GM19468 (cell line): ENCODE data around the gene DTX3L.

Experiments used
- ATAC-seq: cut with Tn5 transposase; IDR thresholded peaks from one replicate; pipeline ENCODE4 v1.9.1; 2021; ENCODE audit warnings: mild to moderate bottlenecking, moderate library complexity, moderate number of reproducible peaks; ENCODE audit not compliant: unreplicated experiment; ENCODE audit errors: extremely low read depth

DTX3L gene

DNA sequence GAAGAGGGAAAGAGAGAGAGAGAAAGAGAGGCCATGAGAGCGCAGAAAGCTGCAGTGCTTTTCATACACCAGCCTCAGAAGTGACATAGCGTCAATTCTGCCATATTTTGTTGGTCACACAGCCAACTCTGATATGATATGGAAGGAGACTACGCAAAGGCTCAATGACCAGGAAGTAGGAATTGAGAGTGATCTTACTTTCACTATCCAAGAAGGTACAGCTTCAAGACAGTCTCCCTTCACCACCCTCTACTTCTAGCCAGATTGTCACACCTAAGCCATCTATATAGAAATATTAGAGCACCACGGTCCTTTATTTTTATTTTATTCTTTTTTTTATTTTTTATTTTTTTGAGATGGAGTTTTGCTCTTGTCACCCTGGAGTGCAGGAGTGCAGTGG is 34.4 kb downstream of the DTX3L start:
- ATAC-seq, result no peak

DNA sequence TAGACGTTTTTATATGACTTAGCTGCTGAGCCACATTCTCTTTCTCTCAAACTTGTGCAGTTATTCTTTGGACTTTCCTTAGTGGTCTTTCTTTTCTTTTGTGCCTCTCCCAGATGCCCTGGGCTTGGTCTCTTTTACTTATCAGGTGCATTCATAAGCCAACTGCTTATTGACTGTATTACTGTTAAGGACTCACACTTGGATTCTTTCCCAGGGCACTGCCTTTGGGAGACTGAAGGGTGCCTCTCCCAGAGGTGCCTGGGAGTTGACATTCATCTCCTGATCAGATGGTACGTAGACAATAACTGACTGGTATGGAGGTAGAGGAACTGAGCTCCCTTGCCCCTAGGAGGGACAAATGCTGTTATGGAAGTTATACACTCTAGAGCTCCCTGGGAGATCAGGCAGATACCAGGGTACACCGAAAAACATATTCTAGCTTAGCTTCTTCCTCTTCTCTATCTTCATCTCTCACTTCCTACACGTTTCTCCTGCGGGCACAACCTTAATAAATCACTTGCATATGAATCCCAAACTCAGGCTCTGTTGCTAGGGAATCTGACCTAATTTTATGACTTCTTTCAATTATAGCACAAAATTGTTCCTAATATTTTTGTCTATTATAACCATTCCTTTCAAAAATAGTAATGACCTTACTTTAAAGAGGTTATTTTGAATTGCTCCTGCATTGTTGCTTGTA is 38.0 kb downstream of the DTX3L start:
- ATAC-seq, result no peak

DNA sequence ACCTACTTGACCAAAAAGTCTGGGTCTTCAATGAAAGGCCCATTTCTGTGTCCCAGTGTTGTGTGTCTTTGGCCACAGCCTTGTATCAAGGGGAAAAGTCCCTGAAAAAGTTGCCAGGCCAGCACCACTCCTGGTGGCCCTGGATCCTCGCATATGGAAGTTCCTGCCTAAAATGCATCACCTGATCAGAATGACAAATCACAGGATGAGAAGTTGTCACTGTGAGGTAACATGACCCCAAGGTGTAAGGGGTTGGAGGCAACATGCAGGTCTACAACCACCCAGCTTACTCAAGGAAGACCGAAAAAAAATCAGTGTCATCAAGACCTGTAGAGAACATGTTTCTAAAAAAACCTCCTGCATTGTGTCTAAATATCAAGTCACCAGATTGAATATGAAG is 38.9 kb downstream of the DTX3L start:
- no peak for ATAC-seq

DNA sequence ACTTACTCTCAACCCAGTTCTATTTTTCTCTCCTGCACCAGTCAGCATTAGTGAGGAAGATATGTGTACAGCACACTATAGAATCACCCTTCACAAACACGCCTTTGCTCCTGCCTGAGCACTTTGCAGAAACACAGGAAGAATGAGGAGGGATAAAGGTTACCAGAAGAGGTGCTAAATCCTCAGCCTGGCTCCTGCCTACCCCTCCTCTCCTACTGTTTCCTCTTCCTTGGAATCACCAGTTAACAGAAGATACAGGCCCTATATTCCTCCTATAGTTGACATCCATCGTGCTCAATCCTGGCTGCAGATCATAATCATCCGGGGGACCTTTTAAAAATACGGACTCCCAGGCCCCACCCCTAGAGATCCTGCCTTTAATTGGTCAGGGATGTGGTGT is 42.2 kb downstream of the DTX3L start:
- ATAC-seq, result no peak

DNA sequence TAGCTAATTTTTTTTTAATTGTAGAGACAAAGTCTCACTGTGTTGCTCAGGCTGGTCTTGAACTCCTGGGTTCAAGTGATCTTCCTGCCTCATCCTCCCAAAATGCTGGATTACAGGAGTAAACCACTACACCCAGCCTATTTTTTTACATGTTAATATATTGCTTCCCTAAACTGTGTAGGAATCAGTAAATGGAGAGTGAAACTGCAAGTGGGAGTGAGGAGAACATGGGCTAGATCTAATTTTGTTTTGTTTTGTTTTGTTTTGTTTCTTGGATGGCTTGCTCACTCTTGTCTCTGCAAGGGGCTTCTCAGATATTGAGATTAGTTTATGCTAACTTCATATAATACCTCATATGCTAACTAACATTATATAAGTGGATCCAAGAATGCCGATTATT is 44.8 kb downstream of the DTX3L start:
- ATAC-seq, result no peak

DNA sequence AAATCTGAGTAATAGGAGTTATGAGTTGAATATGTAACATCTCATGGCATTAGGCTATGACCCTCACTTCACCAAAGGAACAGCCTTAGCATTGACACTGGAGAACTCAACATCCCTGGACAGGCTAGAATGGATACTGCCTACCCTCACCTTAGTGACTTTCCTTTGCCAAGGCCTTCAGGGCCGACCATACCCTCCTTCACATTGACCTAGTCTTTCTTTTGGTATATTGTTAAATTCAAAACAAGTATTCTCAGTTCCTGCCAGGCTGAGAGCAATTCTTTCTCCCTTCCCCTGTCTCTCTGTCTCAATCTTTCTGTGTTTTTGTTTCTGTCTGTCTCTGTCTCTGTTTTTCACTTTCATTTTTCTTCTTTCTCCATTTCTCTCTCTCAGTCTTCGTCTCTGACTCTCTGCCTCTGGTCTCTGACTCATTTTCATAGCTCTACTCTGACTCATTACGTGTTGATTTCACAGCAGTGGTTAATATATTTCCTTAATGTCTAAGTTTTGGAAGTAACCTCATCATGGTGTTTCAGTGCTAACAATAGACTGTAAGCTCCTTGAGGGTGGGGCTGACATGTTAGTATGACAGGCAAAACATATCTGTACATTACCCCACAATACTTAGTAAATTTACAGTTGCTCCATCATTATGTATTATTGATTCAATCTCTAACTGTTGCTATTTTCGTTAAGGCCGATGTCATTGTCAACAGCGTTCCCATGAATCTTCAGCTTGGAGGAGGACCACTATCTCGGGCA is 45.8 kb downstream of the DTX3L start:
- ATAC-seq, result peak; percentile 88

DNA sequence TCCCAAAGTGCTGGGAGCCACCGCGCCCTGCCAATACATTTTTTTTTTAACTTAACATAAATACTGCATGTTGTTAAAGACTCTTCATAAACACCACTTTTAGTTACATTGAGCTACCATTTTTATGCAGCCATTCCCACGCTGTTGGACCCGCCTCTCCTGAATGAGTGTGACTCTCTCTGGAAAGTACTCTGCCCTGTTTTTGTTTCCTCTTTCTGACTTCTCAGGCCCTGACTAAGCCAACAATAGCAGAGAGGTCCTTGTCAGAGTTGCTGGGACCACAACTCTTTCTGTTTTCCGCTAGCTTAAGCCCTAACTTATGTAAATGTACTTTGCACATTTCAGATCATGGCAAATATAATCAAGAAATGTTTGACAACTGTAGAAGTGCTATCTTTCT is 48.6 kb downstream of the DTX3L start:
- ATAC-seq, result no peak

DNA sequence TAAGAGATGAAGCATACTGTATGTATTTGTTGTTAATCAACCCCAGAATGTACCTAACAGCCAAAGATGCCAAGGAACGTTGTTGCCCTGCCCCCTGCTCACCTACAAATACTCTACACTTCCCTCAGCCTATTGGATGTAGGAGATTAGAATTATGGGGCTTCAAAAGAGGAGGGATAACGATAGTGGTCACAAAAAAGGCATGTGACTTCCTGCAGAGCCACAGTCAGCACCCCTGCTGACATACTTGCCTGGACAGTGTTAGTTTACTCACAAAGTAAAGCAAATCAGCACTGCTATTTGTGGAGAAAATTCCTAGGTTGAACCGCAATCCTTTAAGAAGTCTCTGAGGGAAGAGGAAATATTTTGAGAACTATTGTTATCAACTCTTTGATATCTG is 51.2 kb downstream of the DTX3L start:
- no peak for ATAC-seq

DNA sequence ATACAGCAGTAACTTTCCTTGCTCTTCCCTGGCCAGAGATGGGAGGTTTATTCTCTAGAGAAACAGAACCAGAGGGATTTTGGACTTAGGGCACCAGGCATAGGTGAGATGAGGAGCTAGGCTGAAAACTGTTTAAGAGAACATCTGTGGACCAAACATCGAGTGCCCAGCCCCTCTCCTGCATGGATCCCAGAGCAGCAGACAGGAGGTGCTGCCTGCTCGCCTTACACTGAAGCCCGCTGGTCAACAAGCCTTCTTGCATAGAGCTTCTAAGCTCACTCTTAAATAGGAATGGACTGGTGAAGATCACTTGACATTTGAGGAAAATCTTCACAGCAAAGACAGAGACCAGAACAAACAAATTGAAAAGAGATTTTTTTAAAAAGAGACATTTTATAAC is 54.5 kb downstream of the DTX3L start:
- ATAC-seq, result no peak

DNA sequence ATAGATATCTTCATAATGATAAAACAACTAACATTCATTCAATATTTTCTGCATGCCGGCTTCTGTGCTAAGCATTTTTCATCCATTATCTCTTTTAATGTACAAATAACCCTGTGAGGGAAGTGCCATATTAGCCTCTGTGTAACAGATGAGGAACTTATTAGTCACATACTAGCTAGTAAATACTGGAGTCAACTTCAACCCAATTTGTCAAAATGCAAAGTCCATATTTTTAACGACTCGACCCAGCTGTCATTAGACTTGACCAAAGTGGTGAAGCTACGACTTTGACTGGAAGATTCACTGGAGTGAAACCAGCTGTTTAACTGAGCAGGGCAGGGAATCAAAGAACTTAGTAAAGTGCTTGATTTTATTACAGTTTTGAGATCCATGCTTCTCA is 54.9 kb downstream of the DTX3L start:
- no peak for ATAC-seq

DNA sequence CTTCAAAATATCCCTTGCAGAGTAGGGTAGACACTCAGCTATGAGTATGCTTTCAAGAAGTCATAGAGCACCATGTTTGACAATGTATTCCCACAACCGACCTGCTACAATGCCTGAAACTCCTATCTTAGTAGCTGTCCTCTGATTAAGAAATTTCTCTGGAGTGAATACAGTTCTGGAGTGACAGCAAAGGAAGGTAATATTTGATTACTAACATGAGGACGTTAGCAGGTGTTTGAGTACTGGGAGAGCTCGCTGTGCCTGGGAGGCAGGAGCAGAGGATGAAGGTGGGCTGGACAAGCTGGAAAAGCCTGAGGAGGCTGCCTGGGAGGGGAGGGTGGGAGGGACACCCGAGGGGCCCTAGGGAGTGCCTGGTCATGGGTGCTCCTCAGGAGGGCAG is 56.3 kb downstream of the DTX3L start:
- no peak for ATAC-seq

DNA sequence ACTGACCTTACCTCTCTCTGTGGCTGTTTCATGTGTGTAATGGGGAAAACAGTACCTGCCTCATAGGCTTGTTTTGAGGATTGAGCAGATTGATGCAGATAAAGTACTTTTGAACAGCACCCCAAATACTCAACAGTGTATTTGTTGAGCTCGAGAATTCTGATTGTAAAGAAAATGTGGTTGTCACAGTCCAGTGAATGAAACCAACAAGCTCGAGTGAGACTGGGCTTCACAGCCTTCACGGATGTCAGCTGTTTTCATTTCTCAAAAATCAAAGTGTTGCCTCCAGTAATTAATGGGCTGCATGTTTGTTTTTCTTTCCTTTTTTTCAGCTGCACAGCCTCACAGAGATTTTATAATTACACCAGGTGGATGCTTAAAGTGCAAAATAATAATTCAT is 57.0 kb downstream of the DTX3L start:
- ATAC-seq, result peak; percentile 35

DNA sequence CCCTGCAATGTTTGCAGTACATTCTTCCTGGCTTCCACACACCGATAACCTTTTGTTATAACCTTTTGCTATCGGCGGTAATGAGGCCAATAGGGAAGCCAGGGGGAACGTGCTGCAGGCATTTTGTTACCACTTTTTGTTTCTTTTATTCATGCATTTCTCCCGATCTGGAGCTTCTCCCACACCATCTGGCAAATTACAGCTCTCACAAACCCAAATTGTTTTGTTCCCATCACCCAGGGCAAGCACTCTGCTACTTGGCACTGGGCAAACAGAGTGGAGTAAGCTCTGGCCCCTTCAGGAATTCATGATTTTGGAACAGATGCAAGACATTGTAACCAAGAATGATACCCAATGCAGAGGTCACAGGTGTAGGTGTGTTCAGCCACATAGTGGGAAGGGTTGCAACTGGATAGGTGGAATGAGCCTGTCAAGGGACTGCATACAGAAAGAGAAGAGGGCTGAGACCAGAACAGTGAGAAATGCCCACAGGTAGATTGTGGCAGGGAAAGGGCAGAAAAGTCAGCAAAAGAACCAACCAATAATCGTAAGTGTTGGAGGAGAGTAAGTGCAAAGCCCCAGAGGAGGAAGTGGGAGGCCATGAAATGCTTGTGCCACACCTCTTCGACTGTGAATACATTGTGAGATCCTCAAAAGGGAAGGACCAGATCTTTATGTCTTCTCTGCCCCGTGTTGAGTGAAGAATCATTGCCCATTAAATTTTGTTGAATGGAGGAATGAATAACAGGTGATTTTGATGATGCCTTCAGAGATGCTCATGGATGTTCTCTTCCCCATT is 59.1 kb downstream of the DTX3L start:
- no peak for ATAC-seq
